ENCODE results near the gene PAX8. TPM values are rescaled to one million over a fixed set of nuclear protein-coding genes. Genes with fewer than 3 reads are reported as not detected.

The PAX8 gene
- total RNA-seq, 3 donors from 2014 or later: under 0.01 to 2.6 (median 1.0) TPM

- H3K4me3 ChIP-seq: no peak overlapping the region
- DNase-seq (ENCODE audit: low spot score in 2 of 2): no peak
- no peaks in the 10 kb centered on the region for H3K9me3 ChIP-seq
- no peak for TF ChIP-seq POLR2A (IDR thresholded peaks at IDR 0.05)
- no peak for TF ChIP-seq POLR2AphosphoS5 (IDR thresholded peaks at IDR 0.05)
- no peak for TF ChIP-seq CTCF (IDR thresholded peaks at IDR 0.05)
- no peaks in the 10 kb centered on the region for H3K36me3 ChIP-seq
- intact Hi-C loops (cut with DNase I; ENCODE audit: low total_unique reads): loop anchor here (2.0 kb wide), 1 partner anchor 45 kb away; no protein-coding TSS in a partner anchor
- H3K4me1 ChIP-seq: no peaks in the 10 kb centered on the region
- no peak overlapping the region for H3K27ac ChIP-seq
- H3K27me3 ChIP-seq: no peaks in the 10 kb centered on the region
These were observed 77.0 kb downstream of the PAX8 start for GRCh38 chr2:113201496-113202304.

- H3K27me3 ChIP-seq: no peaks in the 10 kb centered on the region
- H3K9me3 ChIP-seq: no peaks in the 10 kb centered on the region
- intact Hi-C loops (cut with DNase I; ENCODE audit: low total_unique reads): no loop called here
- TF ChIP-seq POLR2AphosphoS5 (IDR thresholded peaks at IDR 0.05) (no peak), POLR2A (IDR thresholded peaks at IDR 0.05) (no peak), CTCF (IDR thresholded peaks at IDR 0.05) (no peak)
- no peak for DNase-seq (ENCODE audit: low spot score in 2 of 2)
- no peaks in the 10 kb centered on the region for H3K4me1 ChIP-seq
- H3K4me3 ChIP-seq: no peak overlapping the region
- H3K36me3 ChIP-seq: no peaks in the 10 kb centered on the region
- H3K27ac ChIP-seq: no peak overlapping the region
These were observed 77.8 kb downstream of the PAX8 start for GRCh38 chr2:113200736-113201490.

GRCh38 chr2:113200236-113200635, 78.5 kb downstream of the PAX8 start:
- Histone ChIP-seq H3K9me3 (no peaks in the 10 kb centered on the region), H3K4me1 (no peaks in the 10 kb centered on the region), H3K27me3 (no peaks in the 10 kb centered on the region), H3K27ac (no peak overlapping the region), H3K4me3 (no peak overlapping the region), H3K36me3 (no peaks in the 10 kb centered on the region)
- intact Hi-C loops (cut with DNase I; ENCODE audit: low total_unique reads): no loop called here
- DNase-seq (ENCODE audit: low spot score in 2 of 2): no peak
- no peak for TF ChIP-seq POLR2A (IDR thresholded peaks at IDR 0.05)
- no peak for TF ChIP-seq CTCF (IDR thresholded peaks at IDR 0.05)
- TF ChIP-seq POLR2AphosphoS5 (IDR thresholded peaks at IDR 0.05): no peak

GRCh38 chr2:113198790-113199612, 79.7 kb downstream of the PAX8 start:
- peak; percentile 64 to 84 for DNase-seq (ENCODE audit: low spot score in 2 of 2)
- intact Hi-C loops (cut with DNase I; ENCODE audit: low total_unique reads): no loop called here
- no peaks in the 10 kb centered on the region for H3K27me3 ChIP-seq
- TF ChIP-seq POLR2A (IDR thresholded peaks at IDR 0.05): no peak
- peak; percentile 72 to 93 (median 84) for TF ChIP-seq CTCF (IDR thresholded peaks at IDR 0.05)
- peak in 2 of 3 donors; percentile 32 to 52 for TF ChIP-seq POLR2AphosphoS5 (IDR thresholded peaks at IDR 0.05)
- H3K9me3 ChIP-seq: no peaks in the 10 kb centered on the region
- peak overlapping the region; percentile 68 to 87 (median 78) for H3K4me3 ChIP-seq
- H3K27ac ChIP-seq: peak overlapping the region; percentile 88 to 92
- H3K36me3 ChIP-seq: no peaks in the 10 kb centered on the region
- H3K4me1 ChIP-seq: no peaks in the 10 kb centered on the region
